DND-41 (cell line): ENCODE data around the gene THSD4.

Experiments
- EZH2 ChIP-seq: IDR thresholded peaks from 3 replicates; pipeline ENCODE4 v1.6.1; 2012; ENCODE audit warnings: borderline replicate concordance, low read depth, mild to moderate bottlenecking, moderate library complexity, low read length, inconsistent platforms; ENCODE audit not compliant: severe bottlenecking
- TF ChIP-seq, protein P1 (sequence below): IDR thresholded peaks from 2 replicates; pipeline ENCODE4 v1.5.1; 2012; ENCODE audit warnings: borderline replicate concordance, low read length, moderate library complexity, mild to moderate bottlenecking; ENCODE audit not compliant: poor library complexity, severe bottlenecking; ENCODE audit errors: extremely low read depth

DNA sequence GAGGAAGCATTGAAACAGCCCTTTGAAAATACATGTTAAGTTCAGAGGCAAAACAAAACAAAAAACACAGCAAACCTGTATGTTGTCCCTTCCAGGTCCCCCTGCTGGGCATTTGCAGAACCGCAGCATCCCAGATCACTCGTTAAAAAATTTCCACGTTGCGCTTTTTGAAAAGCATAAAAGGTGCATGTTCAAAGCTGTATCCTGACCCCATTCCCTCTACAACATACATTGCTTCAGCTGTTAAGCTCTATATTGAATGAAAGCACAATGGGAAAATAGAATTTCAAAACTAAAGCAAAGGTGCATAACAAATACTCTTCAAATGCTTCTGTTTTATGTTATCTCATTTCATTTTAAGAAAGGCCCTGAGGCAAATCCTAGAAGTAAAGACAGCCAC is 328.3 kb downstream of the THSD4 start:
- TF ChIP-seq, protein P1, sequence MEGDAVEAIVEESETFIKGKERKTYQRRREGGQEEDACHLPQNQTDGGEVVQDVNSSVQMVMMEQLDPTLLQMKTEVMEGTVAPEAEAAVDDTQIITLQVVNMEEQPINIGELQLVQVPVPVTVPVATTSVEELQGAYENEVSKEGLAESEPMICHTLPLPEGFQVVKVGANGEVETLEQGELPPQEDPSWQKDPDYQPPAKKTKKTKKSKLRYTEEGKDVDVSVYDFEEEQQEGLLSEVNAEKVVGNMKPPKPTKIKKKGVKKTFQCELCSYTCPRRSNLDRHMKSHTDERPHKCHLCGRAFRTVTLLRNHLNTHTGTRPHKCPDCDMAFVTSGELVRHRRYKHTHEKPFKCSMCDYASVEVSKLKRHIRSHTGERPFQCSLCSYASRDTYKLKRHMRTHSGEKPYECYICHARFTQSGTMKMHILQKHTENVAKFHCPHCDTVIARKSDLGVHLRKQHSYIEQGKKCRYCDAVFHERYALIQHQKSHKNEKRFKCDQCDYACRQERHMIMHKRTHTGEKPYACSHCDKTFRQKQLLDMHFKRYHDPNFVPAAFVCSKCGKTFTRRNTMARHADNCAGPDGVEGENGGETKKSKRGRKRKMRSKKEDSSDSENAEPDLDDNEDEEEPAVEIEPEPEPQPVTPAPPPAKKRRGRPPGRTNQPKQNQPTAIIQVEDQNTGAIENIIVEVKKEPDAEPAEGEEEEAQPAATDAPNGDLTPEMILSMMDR = peak; percentile 79
- no peak for TF ChIP-seq EZH2
